Glomerular visceral epithelial cell (primary cell): ENCODE data around the gene CFAP74.

Experiments used
- DNase-seq: peaks from one replicate; pipeline ENCODE4 v3.0.0-alpha.2; 2016; ENCODE audit errors: extremely low spot score

Gene CFAP74

GRCh38 chr1:1915911-1916840 is 87.4 kb downstream of the CFAP74 start:
- no peak for DNase-seq

GRCh38 chr1:1914971-1915692 is 88.5 kb downstream of the CFAP74 start, which contains the start of gene CALML6:
TSS of gene CALML6 (plus strand) at chr1:1915260. CDS start at chr1:1915281, 21 bp downstream.
- DNase-seq = no peak

GRCh38 chr1:1914101-1914970 is 89.2 kb downstream of the CFAP74 start:
- no peak for DNase-seq

GRCh38 chr1:1911350-1912041 is 92.1 kb downstream of the CFAP74 start:
- DNase-seq = no peak

GRCh38 chr1:1910651-1911331 is 92.8 kb downstream of the CFAP74 start:
- DNase-seq = no peak

GRCh38 chr1:1910033-1910465 is 93.5 kb downstream of the CFAP74 start:
- no peak for DNase-seq

GRCh38 chr1:1908506-1908791 is 95.1 kb downstream of the CFAP74 start:
- no peak for DNase-seq

- DNase-seq = no peak
These were observed 96.4 kb downstream of the CFAP74 start for GRCh38 chr1:1907098-1907736.

GRCh38 chr1:1906185-1907097 is 97.1 kb downstream of the CFAP74 start:
- peak; percentile 85 for DNase-seq

- DNase-seq = no peak
These were observed 100.4 kb downstream of the CFAP74 start for GRCh38 chr1:1903224-1903623.

GRCh38 chr1:1901641-1902294 is 101.8 kb downstream of the CFAP74 start:
- DNase-seq = no peak

GRCh38 chr1:1900883-1901640 is 102.5 kb downstream of the CFAP74 start:
- no peak for DNase-seq

GRCh38 chr1:1899967-1900327 is 103.6 kb downstream of the CFAP74 start:
- no peak for DNase-seq

- DNase-seq = no peak
These were observed 104.2 kb downstream of the CFAP74 start for GRCh38 chr1:1899266-1899966.

GRCh38 chr1:1898246-1898933 is 105.2 kb downstream of the CFAP74 start:
- DNase-seq = no peak

- DNase-seq = no peak
These were observed 107.9 kb downstream of the CFAP74 start for GRCh38 chr1:1895456-1896336.
